HG02943 (cell line): Measurements from ENCODE around the gene MAOB.
"Not testable (repeated sequence)": the region's sequence is repeated elsewhere in the genome, so short reads cannot be mapped to it uniquely, and the experiment has no call there.

ENCODE experiments used
- ATAC-seq: cut with Tn5 transposase; IDR thresholded peaks from one replicate; pipeline ENCODE4 v1.9.1; 2021; ENCODE audit warnings: mild to moderate bottlenecking, low read depth, moderate library complexity; ENCODE audit not compliant: unreplicated experiment

MAOB gene

DNA sequence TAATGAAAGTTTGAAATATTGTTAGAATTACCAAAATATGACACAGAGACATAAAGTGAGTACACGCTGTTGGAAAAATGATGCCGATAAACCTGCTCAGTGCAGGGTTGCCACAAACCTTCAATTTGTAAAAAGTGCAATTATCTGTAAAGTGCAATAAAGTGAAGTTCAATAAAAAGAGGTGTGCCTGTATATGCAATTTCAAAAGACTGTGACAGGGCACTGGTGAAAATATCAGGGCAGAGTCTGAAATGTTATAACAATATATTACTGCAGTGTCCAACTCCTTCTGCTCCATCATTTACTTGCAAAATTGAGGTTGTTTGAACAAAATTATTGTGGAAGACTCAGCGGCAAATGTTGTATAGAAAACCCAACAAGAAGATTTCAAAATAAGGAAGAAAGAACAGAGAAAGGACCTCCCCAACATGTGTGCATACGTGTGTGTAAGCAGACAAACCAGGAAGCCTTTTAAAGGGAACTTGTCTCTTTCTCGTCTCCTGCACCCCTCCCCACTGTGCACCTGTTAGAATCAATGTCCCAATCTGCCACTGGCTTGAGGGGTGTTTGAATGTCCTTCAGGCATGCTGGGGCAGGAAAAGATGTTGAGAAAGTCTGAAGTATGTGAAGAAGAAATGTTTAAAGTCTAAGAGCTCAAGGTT lies 96.2 kb downstream of the MAOB start:
- ATAC-seq: no peak

DNA sequence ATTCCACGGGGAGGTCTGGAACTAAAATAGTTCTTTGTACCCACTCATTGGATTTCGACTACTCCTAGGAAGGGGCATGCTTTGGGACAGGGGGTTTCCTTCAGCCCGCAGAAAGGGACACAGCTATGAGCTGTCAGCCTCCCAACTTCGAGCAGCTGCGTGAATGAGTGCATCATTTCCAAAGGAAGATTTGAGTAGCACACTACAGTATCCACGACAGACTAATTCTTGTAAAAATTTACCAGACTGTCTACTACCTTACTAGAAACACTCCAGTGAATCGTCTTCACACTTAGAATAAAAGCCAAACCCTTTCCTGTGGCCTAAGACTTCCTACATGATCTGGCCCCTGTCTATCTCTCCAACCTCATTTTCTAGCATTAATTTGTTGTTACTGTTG lies 124.2 kb downstream of the MAOB start:
- ATAC-seq: no peak

DNA sequence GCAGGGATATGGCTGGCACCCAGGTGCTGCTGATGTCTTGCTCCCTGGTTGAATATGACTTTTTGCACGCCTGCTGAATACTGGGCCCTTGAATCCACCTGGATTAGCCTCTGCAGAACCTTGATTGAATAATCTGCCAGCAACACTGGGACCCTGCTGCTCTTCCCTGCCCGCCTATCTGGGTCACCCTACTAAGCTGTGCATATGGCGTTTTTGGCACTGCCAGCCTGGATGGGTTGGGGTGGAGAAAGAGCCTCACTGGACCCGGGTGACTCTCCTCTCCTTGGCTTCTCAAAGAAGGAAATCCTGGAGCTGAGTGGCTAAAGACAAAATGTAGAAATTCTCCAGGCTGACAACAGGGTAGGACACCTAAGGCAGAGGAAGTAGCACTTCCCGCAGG lies 126.2 kb downstream of the MAOB start:
- no peak for ATAC-seq

DNA sequence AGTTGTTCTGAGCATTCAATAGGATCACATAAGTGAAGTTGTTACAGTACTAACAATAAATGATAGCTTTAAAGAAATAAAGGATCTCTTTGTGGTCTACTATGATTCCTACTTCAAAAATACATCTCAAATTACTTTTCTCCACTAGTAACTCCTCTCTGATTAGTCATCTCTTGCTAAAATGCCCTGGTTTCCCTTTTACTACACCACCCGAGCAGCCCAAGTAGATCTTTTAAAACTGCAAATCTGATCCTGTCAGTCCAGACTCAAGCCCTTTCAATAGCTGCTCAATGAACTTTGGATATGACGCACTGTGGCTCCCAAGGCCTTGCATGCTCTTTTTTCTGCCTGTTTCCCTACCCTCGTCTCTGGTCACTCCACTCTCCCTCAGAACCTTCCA lies 128.6 kb downstream of the MAOB start:
- ATAC-seq: no peak

DNA sequence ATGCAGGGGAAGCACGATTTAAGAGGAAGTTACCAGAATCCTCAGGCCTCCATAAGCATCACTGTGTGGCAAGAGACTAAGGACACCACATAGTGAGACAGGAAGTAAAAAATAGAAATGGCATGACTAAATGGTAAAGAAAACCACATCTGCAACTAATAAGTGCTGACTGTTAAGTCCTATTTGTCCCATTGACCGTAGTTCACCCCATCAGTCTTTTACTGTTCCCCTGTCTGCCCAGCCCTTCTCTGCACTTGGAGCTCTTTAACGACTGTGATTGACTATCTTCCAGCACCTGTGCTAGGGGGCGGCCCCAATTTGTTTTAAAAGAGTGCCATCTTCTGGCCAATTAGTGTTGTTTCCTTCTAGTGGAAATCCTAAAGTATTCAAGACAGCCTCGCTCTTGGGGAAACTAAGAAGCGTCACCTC lies 132.0 kb downstream of the MAOB start:
- ATAC-seq: no peak

DNA sequence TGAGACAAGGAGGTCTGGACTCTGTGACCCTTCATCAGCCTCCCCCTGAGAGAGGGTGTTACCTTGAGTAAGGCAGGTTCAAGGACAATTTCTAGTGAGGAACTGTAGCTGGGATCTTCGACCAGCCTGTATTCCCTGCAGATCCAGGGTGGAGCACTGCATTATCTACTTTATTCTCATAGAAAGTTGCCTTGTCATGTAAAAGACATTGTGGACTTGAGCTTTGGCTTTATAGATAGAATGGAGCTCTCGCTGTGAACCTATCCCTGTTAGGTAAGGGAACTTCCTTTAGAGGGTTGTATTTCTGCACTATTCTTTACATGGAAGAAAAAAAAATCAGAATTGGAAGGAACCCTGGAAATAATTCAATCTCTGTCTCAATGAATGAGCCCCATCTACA lies 134.8 kb downstream of the MAOB start:
- no peak for ATAC-seq

DNA sequence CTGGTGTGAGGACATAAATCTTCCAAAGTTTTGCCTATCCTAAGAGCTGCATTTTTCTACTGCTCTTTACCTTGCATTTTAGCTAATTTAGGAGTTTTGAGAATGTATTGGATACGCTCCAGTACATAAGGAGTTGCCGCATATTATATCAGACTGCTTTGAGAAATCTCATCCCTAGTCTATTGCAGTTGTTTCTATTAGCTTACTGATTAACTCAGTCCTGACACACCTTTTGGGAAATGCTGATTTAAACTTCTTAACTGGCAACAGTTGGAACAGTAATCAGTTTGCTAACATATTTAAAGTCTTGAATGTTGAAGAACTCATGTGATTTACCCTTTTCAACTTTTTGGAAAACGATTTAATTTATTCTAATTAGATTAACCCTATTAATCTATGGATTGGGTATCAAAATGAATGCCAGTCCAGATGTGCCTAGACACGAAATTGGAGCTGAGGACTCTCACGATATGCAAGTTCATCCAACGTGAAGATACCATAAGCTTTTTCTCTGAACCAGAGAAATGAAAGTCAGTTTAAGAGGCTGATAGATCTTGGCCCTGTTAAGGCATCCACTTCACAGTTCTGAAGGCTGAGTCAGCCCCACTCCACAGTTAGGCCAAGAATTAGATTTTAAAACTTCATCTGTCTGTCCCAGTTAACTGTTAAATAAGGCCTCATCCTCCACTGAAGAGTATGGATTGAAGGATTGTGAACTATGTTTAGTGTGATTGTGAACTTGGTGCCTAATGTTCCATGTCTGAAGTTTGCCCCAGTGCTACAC lies 136.1 kb downstream of the MAOB start:
- ATAC-seq: no peak

DNA sequence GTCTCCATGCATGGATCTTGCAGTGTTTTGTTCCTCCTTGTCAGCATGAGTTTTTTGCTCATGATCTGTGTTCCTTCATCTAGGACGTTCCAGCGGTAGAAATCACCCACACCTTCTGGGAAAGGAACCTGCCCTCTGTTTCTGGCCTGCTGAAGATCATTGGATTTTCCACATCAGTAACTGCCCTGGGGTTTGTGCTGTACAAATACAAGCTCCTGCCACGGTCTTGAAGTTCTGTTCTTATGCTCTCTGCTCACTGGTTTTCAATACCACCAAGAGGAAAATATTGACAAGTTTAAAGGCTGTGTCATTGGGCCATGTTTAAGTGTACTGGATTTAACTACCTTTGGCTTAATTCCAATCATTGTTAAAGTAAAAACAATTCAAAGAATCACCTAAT lies 138.0 kb downstream of the MAOB start:
- no peak for ATAC-seq

DNA sequence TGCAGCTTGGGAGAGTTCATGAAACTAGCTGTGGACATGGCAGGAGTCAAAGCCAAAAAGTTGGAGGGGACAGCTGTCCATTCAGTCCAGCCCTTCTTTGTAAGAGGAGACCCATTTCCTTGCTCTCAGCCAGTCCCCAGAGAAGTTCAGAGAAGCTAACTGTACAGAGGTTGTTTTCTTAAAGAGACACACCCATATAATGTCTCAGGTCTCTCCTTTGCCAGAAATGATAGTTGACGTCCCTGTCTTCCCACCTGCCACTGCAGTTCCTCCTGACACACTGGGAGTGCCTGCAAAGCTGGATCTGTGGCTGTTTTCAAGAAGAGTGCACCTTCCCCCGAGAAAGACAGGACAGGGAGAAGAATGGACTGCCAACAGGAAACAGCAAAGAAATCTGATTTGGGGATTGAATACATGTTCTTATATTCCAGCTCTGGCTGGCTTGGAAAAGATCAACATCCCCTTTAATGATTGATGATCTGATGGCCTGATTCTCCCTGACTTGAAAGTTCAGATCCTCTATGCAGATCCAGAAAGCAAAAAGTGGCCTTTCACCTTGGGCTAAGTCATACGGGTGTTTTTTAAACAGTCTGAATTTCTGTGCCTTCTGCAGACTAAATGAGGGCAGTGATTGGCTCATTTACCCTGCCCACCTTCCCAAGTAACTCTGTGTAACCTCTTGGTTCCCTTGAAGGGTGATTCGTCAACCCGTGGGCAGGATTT lies 139.0 kb downstream of the MAOB start:
- ATAC-seq: no peak

DNA sequence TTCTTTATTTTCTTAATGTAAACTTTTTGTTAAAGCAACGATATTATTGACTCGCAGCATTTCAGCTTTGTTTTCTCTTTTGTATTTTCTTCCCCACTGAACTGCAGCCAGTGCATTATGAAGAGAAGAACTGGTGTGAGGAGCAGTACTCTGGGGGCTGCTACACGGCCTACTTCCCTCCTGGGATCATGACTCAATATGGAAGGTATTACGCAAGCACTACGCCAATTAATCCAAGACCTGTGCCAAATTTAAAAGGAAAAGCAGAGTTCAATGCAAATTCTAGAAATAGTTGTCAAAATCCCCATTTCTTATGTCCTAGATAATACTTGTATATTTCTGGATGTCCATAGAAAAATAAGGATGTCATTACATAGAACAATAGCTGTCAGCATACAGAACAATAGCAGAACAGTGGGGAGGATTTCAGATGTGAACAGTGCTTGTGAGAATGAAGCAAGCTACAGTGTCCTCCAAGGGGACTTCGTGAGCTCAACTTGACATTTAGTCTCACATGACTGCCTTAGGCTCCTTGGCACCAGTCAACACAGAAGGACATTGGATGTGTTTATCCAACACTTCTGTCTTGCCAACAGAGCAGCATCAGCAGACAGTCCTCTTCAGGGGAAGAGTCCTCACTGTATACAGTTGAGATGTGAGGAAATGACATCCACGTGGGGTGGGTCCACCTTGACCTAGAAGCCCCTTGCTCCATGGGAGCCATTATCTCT lies 140.2 kb downstream of the MAOB start:
- no peak for ATAC-seq

DNA sequence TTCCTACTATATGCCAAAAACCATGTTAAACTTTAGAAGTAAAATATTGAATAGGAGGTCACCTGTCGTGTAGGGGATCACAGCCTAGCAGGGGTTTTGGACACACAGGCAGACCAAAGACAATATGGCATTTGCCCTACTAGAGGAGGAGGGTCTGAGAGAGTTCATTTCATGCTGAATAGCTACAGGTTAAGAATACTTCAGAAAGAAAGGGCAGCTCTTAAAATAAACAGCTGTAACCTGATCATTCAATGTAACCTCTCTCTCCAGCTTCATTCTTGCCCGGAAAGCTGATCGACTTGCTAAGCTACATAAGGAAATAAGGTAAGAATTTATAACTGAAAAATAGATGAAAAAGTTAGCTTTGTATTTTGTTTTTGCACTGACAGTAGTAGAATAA lies 146.3 kb downstream of the MAOB start:
- ATAC-seq: no peak

DNA sequence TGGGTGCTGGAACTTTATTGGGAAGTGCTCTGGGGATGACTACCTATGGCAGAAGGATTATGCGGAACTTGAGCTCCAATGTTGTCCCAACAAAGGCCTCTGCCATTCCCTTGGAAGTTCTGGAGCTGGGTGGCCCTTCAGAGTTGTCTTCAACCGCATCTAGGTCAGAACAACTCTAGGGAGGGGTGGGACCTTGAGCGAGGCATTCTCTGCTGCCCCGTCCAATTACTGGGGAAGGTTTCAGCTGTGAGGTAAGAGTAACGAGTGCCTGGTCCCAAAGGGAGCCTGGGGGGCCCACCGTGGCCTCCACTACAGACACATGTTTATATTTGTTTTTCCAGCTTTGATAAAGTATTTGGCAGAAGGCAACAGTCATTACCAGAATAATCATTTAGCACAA lies 146.7 kb downstream of the MAOB start:
- no peak for ATAC-seq

DNA sequence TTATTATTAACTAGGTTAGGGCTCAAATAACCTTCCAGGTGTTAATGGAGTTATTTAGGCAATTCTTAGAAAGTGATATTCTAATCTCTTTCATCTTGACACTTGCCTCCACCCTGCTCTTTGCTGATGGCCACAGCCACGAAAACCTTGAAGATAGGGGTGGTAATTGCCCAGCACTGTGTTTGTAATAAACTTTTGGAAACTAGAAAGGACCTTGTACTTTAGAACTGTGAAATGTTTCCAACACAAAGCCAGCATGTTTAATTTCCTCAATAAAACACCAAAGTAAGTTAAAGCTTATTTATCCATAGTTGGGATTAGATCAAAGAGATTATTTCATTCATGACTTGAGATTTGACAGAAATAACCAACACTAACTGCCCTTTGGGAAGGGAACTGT lies 147.8 kb downstream of the MAOB start:
- ATAC-seq: no peak

DNA sequence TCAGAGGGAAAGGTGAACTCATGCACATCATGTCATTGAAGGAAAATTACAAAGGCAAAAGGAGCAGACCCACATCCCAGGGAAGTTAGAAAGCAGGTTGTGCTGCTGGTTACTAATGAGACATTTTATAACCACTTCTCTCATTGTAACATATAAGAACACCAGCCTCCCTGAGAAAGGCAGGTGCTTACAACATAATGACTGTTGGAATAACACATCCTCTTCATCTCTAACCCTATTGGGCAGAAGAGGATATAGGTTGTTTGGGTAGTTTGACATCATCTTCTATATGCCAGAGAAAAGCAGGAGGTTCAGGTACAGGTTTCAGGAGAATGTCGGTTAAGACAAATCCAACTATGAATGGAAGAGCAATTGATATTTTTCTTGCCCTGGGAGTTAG lies 148.6 kb downstream of the MAOB start:
- no peak for ATAC-seq

DNA sequence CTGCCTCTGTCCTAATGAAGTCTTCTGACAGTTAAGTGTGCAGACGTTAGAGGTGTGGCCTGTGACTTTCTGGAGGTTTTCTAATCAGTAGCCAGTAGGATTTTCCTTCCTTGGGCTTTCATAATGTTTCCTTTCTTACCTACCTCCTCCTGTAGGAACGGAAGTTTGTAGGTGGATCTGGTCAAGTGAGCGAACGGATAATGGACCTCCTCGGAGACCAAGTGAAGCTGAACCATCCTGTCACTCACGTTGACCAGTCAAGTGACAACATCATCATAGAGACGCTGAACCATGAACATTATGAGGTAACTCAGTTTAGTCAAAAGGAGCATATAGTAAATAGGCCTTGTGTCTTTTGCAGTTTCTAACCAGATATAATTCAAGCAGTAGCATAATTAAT lies 151.2 kb downstream of the MAOB start:
- ATAC-seq: no peak

DNA sequence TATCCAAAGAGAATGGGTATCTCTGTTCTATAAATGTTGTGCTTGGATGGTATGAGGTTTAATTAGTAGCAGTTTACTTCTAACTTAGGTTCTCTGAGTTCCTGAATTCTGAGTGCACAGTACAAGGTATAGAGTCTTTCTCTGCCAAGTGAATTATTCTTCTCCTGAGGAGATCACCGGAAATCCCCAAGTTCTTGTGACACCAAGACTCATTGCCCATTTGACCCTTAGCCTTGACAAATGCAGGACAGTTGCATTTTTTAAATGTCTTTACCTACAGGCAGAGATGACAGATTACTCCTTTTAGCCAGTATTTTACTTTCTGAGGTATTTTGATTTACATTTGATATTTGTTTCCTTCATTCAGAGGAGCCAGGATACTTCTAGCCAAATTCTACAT lies 153.3 kb downstream of the MAOB start:
- ATAC-seq: no peak

DNA sequence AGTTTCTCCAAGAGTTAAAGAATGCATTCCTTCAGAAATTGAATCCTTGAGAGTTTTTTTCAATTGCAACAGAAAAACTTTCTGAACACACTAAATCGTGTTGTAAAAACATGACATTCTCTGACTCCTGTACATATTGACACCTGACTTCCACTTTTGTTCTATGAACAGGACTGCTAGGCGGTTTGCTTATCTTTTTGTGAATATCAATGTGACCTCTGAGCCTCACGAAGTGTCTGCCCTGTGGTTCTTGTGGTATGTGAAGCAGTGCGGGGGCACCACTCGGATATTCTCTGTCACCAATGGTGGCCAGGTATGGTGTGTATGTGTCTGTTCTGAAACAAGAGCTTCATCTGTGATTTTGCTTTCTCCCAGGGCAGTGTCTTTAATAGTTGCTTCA lies 154.2 kb downstream of the MAOB start:
- ATAC-seq: no peak

DNA sequence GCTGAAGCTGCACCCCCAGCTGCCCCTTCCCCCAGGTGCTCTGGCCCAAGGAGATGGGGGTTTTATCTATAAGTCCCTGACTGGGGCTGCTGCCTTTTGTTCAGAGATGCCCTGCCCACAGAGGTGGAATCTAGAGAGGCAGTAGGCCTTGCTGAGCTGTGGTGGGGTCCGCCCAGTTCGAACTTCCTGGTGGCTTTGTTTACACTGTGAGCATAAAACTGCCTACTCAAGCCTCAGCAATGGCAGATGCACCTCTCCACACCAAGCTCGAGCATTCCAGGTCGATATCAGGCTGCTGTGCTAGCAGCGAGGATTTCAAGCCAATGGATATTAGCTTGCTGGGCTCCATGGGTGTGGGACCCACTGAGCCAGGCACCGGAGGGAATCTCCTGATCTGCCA lies 155.0 kb downstream of the MAOB start:
- ATAC-seq: not testable (repeated sequence)

DNA sequence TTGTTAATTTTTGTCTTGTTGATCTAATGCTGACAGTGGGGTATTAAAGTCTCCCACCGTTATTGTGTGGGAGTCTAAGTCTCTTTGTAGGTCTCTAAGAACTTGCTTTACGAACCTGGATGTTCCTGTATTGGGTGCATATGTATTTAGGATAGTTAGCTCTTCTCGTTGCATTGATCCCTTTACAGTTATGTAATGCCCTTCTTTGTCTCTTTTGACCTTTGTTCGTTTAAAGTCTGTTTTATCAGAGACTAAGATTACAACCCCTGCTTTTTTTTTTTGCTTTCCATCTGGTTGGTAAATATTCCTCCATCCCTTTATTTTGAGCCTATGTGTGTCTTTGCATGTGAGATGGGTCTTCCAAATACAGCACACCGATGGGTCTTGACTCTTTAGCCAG lies 157.0 kb downstream of the MAOB start:
- not testable (repeated sequence) for ATAC-seq

DNA sequence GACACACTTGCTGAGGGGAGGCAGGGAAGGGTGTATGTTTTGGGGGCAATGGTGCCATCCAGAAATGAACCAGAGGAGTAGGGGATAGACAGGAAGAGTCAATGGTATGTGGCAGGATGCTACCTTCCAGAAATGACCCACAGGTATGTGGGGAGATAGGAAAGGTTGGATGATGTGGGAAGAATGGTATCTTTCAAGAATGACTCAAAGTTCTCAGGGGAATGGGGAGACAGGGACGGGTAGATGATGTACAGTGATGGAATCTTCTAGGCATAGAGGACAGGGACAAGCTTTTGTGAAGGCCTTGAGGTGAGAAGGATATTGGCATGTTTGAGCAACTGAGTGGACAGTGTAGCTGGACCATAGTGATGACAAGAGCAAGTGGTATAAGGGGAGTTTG lies 161.3 kb downstream of the MAOB start:
- ATAC-seq: no peak

DNA sequence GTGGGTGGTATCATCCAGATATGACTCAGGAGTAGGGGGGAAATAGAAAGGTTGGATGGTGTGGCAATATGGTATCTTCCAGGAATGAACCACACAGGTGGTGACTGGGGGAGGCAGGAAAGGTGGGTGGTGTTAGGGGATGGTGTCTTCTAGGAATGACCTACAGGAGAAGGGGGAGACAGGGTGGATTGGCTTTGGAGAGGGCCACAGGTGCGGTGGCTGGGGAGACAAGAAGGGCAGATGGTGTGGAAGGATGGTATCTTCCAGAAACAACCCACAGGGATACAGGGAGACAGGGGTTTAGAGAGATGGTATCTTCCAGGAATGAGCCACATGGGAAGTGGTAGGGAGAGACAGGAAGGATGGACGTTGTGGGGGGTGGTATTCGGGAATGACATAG lies 162.2 kb downstream of the MAOB start:
- no peak for ATAC-seq
